ENCODE measurements around the gene APMAP.

Gene APMAP, protein sequence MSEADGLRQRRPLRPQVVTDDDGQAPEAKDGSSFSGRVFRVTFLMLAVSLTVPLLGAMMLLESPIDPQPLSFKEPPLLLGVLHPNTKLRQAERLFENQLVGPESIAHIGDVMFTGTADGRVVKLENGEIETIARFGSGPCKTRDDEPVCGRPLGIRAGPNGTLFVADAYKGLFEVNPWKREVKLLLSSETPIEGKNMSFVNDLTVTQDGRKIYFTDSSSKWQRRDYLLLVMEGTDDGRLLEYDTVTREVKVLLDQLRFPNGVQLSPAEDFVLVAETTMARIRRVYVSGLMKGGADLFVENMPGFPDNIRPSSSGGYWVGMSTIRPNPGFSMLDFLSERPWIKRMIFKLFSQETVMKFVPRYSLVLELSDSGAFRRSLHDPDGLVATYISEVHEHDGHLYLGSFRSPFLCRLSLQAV

DNA sequence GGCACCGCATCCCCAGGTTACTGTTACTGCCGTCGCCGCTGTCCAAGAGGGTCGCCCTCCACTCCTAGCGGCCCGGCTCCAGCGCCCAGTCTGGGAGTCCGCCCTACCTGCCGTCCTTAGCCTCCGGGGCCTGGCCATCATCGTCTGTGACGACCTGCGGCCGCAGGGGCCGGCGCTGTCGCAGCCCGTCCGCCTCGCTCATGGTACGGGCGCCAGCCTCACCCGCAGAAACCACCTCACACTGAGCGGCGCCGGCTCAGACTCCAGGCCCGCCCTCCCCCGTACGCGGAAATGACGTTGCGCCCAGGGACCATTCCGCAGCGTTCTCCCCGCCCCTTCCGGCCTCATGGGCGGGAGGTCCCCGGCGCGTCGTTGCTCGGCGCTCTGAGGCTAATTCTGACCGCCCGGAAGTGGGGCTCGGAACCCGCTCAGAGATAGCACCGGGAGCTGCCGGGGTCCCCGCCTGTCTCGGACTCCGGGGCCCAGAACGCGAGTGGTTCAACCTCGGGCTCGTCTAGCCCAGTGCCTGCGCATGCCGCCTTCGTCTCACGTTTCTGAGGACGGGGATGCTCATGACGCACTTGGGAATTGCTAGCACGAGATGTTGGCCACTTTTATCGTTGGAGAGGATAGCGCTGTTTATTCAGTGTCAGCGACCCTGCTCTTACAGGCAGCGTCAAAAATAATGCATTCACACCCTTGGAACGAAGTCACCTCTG is at the start of gene APMAP:
Gene APMAP (minus strand): TSS at position 265 of the 719 bp plus-strand sequence. CDS start 63 bp downstream, at position 202.
- peak; percentile 71 for DNase-seq (ENCODE audit: low read depth)
- TF ChIP-seq, protein P1, sequence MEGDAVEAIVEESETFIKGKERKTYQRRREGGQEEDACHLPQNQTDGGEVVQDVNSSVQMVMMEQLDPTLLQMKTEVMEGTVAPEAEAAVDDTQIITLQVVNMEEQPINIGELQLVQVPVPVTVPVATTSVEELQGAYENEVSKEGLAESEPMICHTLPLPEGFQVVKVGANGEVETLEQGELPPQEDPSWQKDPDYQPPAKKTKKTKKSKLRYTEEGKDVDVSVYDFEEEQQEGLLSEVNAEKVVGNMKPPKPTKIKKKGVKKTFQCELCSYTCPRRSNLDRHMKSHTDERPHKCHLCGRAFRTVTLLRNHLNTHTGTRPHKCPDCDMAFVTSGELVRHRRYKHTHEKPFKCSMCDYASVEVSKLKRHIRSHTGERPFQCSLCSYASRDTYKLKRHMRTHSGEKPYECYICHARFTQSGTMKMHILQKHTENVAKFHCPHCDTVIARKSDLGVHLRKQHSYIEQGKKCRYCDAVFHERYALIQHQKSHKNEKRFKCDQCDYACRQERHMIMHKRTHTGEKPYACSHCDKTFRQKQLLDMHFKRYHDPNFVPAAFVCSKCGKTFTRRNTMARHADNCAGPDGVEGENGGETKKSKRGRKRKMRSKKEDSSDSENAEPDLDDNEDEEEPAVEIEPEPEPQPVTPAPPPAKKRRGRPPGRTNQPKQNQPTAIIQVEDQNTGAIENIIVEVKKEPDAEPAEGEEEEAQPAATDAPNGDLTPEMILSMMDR (IDR thresholded peaks at IDR 0.05; ENCODE audit: low read depth, low read length, missing control alignments), result no peak
- peak within 1 kb of the TSS; percentile 70 for H3K4me3 ChIP-seq (ENCODE audit: low read depth, low read length)

DNA sequence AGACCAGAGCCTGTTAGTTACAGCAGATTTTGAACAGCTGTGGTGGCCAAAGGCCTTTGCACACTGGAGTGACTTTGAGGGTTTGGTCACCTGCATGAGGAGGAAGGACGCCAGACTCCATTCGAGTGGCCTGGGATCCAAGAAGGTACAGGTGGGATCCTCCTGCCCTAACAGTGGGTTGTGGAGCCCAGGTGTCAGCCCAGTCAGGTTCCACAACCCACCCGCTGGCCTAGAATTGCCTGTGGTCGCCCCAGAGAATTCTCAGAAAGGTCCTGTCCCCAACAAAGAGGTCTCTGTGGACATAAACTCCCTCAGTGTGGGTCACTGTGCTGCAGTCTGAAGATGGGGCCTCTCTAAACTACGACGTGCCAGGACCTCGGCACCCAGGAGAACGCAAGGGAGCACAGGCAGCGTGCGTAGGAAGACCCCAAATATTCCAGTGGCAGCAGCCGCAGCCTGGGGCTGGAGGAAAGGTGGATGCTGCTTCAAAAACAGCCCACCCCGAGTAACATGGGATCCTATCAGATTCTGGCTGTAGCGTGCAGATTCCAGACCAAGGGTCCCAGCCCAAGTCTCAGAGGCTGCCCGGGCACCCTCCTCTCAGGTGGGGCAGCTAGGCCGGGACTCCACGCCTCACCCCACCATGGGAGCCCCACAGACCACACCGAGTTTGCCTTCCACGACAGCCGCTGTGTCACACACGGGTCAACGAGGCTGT is 49.4 kb upstream of the APMAP start:
- no peak for DNase-seq (ENCODE audit: low read depth)
- no peak overlapping the region for H3K4me3 ChIP-seq (ENCODE audit: low read depth, low read length)
- TF ChIP-seq, protein P1 (IDR thresholded peaks at IDR 0.05; ENCODE audit: low read depth, low read length, missing control alignments), result no peak

DNA sequence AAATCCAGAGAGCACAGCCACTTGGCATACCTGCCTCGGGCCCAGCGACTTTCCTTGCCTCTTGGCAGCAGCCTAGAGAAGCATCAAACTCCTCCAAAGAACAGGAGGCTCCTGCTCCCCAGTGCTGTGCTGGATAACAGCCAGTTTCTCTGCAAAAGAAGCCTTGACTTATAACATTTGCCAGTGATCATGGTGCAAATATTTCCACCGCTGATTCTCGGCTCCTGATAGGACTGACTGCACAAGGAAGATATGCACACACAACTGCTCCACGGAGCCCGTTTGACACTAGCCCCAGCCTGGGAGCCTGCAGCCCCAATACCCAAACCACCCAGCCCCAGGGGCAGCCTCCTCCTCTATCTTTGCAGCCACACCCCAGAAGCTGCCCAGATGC is 47.9 kb upstream of the APMAP start:
- no peak overlapping the region for H3K4me3 ChIP-seq (ENCODE audit: low read depth, low read length)
- DNase-seq (ENCODE audit: low read depth), result no peak
- TF ChIP-seq, protein P1 (IDR thresholded peaks at IDR 0.05; ENCODE audit: low read depth, low read length, missing control alignments), result no peak

DNA sequence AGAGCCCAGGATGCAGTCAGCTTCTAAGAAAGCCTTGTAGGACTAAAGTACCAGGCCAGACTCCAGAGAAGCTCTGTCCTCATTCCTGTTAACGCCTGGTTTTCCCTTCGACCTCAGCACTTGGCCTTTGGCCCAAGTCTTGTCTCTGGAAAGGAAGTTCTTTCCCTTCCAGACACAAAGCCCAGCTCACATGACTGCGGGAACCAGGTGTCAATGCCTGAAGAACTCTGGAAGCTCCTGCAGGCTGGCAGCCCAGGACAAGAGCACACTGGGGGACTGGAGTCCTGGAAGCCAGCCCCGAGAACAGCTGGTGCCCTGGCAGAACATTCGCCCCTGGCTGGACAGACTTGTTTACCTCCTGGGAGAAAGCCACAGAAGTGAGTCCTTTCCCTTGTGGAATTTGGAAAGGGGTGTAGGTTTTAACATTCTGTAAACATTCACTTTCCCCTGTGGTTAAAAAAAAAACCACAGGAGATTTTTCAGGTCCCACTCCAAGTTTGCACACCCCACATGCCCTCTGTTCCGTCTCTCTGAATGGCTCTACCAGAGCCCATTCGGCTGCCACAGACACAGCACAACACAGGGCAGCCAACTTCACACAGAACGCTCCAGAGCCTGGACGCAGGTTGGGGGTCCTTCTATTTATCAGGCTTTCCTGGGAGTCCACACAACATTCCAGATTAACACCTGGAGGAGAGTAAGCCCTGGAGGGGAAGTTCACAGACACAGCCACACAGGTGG is 47.3 kb upstream of the APMAP start:
- TF ChIP-seq, protein P1 (IDR thresholded peaks at IDR 0.05; ENCODE audit: low read depth, low read length, missing control alignments), result no peak
- no peak for DNase-seq (ENCODE audit: low read depth)
- no peak overlapping the region for H3K4me3 ChIP-seq (ENCODE audit: low read depth, low read length)

DNA sequence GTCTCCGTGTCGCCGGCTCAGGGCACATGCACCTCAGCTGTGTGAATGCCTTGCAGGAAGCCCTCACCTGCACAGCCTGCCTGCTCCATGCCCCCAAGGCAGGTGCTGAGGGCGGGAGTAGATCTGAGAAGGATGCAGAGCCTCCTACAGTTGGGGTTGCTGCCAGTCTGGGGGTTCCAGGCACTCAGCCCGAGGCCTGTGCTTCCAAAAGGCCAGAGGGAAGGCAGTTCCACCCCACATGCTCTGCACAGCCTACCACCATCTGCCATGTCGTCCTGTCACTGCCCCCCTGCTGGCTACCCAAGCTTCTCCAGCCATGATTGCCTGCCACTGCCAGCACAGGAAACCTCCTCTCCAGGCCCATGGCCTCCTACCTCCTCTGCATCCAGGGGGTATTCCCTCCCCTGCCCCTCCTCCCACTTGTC is 46.1 kb upstream of the APMAP start:
- TF ChIP-seq, protein P1 (IDR thresholded peaks at IDR 0.05; ENCODE audit: low read depth, low read length, missing control alignments), result no peak
- no peak overlapping the region for H3K4me3 ChIP-seq (ENCODE audit: low read depth, low read length)
- no peak for DNase-seq (ENCODE audit: low read depth)

DNA sequence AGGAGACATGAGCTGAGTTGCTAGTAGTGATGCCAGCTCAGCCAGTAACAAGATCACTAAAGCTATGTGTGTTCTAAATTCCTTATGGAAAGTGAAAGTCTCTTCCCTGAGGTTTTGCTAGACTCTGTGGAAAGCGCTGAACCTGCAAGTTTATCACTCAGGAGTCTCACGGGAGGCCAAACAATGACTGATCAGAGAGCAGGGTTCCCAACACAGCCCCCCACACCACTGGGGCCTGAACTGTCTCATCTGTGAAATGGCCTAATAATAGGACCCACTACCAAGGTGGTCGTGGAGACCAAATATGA is 45.5 kb upstream of the APMAP start:
- TF ChIP-seq, protein P1 (IDR thresholded peaks at IDR 0.05; ENCODE audit: low read depth, low read length, missing control alignments), result no peak
- H3K4me3 ChIP-seq (ENCODE audit: low read depth, low read length), result no peak overlapping the region
- no peak for DNase-seq (ENCODE audit: low read depth)

Measured in GM12864 (cell line).